GM18520 (cell line): ENCODE measurements around the gene CLNK.
A peak's percentile ranks its signal among the peaks of the same experiment; 100 is the strongest.

Experiments
- ATAC-seq: cut with Tn5 transposase; IDR thresholded peaks from one replicate; pipeline ENCODE4 v1.9.1; 2021; ENCODE audit not compliant: unreplicated experiment

Gene CLNK

DNA sequence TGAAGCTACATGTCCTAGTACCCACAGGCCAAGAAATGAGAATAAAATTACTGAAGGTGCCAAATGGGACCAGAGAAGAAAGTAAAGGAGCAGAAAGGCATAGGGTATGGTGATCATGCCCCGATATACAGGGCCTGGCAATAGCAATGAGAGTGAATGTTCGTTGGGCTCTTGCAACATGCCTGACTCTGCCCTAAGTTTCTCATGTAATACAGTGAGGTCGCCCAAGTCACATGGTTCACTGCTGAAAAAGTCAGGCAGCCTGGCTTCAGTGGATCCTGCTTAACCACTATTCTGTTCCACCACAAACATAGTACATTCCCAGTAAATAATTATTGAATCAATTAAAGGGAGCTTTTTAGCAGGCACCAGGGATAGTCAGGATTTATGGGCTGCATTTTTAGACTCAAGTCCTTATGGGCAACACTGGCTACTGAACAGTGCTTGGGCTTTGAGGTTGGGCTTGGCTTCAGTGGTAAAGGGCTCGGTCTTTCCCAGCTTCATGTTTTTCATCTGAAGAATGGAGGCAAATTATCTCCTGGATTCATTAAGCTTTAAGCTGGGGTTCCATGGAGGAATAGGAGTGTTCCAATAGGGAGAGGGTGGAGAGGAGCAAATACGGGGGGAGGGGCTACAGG is 160.3 kb downstream of the CLNK start:
- ATAC-seq: no peak

DNA sequence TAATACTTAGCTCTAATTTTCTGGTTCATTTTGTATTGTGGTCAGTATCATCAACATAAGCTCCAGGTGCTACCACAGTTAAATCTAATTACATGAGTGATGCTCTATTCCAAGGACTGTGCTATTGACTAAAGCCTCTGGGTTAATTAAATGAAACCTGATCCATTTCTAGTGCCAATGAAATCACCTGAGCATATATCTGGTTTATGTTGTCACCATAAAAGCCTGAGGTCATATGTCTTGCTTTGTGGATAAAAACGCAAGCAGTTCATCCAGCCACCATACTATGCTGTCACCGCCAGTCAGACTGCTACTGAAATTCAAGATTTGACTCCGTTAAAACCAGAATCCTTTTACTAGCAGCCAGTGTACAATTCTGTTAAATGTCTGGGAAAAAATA is 163.1 kb downstream of the CLNK start:
- no peak for ATAC-seq

DNA sequence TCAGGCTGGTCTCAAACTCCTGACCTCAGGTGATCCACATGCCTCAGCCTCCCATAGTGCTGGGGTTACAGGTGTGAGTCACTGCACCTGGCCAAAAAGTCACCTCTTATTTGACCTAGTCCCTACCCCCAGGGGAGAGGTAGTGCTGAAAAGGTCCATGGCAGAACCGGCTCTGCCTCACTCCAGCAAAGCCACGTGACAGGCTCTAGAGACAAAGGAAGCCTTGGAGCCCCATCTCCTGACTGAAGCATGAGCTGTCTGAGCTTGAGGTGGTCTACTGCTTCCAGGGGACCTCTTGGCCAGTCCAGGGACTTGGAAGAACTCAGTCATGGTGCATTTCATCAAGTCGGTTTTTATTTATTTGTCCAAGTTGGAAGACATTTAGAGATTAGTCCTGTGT is 174.8 kb downstream of the CLNK start:
- ATAC-seq: no peak

DNA sequence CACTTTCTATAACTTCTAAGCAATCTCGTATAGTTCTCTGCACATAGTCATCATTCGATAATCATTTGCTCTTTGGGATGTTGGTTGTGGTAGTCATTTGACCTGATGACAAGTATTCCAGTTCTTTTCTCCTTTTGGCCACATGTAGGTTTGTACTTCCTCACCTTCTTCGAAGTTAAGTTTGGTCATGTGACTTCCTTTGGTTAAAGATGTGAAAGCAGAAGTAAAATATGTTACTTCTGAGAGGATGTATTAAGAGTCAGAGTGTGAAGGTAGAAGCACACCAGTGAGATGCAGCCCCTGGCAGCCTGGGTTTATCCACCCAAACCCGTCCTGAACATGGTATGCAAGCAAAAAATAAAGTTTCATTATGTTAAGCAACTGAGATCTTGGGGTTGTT is 178.5 kb downstream of the CLNK start:
- no peak for ATAC-seq

DNA sequence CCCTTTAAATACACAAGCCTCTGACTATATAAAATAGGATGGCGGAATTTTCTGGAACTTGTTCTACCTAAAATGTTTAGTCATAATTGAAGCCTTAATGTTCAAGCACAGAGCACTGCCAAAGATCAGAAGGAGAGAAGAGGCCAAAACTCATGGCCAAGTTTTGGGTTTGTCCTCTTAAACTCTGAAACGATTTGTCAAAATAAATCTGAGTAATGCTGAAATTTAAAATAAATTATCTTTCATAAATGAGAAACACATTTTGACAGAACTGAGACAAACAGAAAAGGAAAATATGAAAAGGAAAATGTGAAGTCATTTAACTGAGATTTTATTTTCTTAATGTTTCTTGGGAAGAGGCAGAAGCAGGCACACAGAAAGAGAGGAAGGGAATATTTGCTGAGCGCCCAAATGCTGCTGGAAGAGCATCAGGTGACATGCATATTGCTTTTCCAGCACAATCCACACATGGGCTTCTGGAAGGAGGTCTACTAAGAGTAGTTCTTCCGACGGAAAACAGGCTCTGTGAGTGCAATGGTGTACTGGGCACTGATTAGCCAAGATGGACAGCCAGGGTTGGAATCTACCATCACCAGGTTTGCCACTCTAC is 179.9 kb downstream of the CLNK start:
- no peak for ATAC-seq

DNA sequence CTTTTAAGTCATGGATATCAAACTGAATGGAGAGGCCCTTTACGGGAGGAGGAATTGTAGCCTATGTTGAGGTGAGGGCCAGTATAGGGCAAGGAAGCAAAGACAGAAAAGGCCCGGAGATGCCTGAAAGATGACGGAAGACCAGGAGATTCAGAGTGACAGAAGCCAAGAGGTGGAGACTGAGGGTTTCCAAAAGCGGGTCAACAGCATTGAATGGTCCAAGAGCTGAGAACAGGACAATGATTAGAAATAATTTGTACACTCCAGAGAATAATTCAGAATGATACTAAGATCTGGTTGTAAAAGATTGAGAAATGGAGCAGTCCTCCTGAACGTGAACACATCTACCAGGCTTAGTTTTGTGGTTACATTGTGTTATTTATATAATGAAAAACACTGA is 181.9 kb downstream of the CLNK start:
- no peak for ATAC-seq

DNA sequence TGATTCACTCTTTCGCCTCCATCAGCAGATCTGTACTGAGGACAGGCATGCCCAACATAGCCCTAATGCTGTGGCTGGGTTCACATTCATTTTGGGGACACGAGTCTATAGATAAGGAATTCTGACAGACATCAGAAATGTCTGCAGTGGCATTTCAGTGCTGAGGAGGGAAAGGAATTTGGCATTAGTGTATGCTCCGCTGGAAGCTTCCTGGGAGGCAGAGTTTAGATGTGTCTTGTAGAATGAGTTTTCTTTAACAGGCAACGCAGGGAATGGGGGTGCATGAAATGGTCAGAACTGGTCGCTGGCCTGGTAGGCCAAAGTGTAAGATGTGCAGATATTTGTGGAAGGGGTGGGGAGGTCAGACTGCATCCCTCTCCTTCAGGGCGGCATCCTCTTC is 183.8 kb downstream of the CLNK start:
- ATAC-seq: no peak

DNA sequence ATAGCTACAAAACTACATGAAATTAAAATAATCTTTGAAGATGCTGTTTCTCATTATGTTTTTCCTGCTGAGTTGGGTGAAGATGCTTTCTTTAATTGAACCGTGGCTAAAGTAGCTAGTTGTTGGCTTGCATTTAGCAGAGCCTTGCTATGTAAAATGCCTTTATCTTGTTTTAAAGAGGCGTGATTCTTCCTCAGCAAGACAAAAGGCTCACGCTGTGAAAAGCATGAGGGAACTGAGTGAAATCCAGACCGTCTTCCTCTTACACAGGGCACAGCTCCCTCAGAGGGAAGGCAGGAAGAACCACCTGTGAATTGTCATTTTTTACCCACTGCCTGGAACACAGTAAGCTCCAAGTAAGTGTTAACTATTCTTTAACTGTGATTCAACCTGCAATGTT is 188.4 kb downstream of the CLNK start:
- no peak for ATAC-seq

DNA sequence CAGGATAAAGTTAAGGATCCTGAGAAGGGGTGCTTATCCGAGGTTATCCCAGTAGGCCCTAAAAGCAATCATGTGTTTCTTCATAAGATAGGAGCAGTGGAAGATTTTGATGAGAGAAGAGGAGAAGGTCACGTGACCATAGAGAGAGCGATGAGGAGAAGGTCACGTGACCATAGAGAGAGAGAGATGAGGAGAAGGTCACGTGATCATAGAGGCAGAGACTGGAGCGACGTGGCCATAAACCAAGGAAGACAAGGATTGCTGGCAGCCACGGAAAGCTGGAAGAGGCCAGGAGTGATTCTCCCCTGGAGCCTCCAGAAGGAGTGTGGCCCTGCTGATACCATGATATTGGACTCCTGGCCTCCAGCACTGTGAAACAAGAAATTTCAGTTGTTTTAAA is 188.9 kb downstream of the CLNK start:
- no peak for ATAC-seq

DNA sequence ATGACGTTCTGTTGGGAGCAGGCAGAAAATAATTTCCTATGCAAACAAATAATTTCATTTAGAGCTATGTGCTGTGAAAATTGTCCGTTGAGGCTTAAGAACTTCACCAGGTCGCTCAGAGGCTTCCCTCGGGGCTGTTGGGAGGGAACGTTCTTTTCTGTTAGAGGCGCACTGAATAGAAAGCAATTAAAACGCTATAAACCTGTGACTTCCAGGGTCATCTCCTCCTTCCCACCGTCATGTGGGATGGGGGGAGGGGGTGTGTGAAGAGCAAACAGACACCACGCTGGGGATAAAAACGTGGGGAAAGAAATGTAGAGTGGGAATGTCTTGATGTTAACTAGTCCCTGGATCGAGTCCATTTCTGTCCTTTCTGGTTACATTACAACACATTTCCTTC is 192.1 kb downstream of the CLNK start:
- ATAC-seq: no peak

DNA sequence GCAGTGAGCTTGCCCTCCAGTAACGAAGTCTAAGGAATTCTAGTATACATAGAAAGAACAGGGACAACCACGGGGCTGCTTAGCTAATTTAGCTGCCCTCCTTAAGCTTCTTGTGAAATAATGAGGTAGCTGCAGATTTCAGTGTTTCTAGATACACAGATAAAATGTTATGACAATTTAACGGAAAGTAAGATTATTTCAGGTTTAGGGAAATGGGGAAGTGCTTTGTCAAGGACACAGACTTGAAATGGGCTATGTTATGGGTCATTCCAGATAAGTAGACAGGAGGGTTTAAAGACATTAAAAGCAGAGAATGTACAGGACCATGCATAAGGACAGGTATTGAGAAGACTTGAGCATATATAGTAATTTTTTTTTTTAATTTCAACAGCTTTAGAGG is 193.2 kb downstream of the CLNK start:
- no peak for ATAC-seq

DNA sequence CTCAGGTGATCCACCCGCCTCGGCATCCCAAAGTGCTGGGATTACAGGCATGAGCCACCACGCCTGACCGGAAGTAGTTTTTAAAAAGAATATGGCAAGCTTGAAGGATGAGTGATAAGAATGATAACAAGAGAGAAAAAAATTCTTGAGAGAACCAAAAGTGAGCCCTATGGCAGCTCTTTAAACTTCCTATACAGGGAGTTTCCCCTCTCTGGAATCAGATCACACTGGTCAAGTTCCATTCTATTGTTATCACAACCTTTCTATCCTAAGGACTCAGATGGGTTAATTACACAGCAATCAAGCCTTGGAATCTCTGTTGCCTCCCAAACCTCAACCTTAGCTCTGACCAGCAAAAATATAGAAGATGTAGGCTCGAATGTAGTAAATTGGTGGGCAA is 193.6 kb downstream of the CLNK start:
- no peak for ATAC-seq

DNA sequence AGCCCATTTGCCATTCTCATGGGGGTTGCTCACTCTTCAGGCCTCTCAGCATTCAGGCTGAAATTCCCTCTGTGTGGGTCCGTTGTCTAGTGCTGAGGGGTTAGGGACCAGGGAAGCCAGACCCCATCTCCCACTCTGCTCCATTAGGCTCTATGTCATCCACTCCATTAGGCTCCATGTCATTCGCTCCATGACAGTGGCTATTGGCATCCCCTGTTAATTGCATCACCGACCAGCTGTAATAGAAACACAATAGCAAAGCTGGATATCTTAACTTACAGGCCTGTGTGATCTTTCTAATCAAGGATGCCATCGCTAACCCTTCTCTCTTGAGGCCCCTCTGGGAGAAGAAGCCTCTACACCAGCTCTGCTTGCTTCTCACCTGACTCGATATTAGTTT is 201.7 kb downstream of the CLNK start:
- no peak for ATAC-seq

DNA sequence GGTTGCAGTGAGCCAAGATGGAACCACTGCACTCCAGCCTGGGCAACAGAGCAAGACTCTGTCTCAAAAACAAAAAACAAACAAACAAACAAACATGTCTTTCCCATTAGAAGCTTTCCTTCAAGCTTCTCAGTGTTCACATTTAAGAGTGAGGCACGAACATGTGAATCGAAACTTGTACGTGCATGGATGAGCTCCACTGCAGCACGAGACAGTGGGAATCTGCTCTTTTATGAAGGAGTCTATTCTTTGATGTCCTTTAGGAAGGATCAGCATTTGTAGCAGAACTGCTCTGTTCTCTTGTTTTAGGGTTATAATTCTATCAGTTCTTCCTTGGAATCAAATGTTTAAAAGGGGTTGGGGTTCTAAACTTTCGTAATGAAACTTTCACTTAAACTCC is 204.0 kb downstream of the CLNK start:
- ATAC-seq: no peak

DNA sequence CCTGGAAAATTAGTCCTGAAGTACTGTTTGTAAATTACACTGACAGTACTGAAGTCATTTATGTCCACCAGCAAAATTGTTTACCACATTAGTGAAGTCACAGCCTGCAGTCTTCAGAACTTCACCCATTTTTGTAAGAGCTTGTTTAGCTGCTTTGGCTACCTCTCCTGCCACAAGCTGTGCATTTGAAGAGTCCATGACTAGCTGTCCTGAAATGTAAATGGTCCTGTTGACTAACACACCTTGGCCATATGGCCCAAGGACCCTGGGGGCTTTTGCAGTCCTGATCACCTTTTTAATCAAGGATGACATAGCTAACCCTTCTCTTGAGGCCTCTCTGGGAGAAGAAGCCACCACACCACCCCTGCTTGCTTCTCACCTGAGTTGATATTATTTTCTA is 205.9 kb downstream of the CLNK start:
- no peak for ATAC-seq

DNA sequence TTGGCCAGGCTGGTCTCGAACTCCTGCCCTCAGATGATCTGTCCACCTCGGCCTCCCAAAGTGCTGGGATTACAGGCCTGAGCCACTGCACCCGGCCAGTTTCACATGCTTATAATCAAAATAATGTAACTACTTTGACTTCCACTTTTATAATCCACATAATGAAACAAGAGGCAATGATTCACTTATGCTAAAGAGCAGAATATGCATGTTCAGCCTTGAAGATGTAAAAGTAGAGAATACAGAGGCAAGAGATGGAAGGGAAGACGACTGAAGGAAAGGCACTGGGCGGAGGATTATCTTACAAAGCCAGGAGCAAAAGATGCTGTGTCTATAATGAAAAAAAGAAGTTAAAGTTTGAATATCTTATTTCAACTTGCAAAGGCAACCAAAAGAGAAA is 214.1 kb downstream of the CLNK start:
- ATAC-seq: no peak

DNA sequence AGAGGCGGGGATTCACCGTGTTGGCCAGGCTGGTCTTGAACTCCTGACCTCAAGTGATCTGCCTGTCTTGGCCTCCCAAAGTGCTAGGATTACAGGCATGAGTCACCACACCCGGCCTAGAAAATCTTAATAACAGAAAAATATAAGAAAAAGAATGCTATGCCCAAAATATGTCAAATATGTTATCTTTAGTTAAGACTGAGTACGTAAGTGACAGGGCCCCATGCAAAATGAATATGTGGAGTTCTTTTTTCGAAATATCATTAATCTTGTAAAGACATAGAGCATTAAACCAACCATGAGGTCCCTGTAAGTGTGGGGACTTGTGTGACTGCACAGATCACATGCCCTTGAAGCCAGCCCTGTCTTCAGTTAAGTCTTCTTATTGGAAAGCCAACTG is 218.4 kb downstream of the CLNK start:
- ATAC-seq: no peak

DNA sequence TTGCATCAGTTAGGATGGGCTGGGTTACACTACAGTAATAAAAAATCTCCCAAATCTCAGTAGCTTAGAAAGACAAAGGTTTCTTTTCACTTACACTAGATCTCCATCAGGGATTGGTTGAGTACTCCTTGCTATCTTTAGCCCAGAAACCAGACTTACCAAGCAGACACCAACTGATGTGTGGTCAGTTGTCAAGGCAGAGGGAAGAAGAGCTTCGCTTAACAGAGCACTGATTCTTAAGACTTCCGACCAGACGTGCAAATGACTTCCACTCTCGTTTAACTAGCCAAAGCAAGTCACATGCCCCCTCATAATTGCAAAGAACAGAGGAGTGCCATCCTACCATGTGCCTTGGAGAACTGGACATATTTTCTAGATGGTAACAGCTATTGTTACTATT is 221.7 kb downstream of the CLNK start:
- no peak for ATAC-seq

DNA sequence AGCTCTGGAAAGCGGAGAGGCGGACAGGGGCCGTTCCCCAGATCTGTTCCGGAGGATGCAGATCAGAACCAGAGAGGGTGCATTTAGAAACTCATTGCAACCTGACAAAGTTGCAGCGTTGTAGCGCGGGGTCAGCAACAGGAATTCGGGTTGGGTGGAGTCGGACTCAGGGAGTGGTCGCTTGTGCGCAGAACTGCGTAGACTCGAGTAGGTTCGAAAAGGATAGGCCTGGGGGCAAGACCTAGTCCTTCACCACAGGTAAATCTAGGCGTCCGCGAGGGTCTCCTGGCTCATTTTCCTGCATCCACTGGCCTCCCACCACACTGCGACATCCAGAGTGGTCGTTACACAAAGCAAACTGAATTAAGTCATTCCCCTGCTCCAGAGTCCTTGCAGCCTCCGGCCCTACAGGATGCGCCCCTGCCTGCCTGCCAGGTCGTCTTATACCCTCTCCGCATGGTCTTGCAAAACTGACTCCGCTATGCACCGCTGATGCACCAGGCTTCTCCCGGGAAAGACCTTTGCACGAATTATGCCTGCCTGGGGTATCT is 222.6 kb downstream of the CLNK start:
- no peak for ATAC-seq

DNA sequence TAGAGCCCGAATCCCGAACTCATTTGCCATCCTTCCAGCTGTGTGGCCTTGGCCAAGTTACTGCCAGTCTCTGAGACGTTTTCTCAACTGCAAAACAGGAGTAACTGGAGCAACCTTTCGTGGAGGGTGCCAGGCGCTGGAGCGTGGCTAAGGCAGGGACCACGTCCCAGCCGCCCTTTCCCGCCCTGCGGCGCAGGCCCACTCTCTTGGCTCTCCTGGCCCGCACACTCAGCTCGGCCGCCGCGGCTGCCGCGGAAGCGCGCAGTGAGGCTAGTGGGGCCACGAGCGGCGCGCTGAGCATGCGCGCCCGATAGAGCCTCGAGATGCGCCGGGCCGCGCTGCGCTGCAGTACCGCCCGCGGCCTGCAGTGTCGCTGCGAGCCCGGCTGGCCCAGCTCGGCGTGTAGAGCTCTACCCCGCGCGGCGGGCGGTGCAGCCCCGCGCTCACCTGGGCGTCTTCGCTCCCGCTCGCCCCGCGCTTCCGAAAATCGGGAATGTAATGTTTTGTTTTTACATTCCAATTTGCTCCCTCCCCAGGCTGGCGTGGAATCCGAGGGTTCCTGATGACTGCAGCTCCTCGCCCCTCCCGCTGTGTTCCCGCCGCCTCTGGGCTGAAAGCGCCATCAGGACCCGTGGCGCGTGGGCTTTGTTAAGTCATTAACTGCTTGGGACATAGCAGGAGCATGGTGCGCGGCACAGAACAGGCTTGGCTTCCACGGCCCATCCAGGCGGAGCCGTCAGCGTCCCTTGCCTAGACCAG is 223.3 kb downstream of the CLNK start:
- peak; percentile 64 for ATAC-seq

DNA sequence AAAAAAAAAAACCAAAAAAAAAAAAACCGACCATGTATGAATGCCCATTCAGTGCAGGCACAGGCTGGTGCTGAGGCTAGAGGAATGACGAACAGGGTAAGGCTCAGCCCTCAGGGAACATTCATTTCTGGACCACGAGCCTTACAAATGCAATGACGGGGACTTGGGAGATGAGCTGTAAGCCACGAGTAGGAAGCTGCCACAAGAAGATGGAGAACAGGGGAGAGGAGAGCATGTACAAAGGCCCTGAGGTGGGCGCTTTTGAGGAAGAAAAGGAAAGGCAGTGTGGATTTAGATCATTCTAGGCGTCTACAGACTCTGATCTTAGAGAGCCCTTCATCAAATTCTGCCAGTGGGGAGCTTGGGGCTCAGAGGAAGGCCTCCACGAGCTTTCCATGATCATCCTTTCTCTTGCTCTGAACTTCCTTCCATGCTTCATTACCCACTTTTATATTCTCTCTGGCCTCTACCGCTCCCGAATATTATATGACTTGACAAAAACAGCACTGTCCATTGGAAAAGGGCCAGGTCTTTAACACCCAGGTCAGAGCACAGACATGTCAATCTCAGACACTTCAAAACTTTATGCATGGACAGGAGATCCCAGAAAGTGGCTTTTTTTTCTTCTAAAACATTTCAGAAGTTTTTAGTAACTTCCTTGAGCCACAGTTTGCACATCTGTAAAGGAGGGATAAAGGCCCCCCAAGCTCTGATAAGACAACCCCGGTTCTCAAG is 224.1 kb downstream of the CLNK start:
- ATAC-seq: no peak

DNA sequence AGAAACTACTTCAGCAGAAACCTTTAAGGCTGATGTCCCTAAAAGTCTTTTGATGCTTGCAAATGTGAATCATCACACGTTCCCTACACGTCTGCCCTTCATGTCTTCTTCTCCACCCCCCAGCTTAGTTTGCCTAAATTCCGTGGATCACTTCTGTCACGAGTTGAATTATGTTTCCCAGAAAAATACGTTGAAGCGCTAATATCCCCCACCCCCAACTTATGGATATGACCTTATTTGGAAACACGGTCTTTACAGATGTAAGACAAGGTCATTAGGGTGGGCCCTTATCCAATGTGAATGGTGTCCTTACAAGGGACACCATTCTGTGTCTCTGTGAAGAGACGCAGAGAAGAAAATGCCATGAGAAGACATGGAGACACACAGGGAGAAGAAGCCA is 225.3 kb downstream of the CLNK start:
- no peak for ATAC-seq
